Activated CD4-positive, alpha-beta T cell treated with anti-CD3 and anti-CD28 coated beads for 24 hours (primary cell): ENCODE data around the gene LIM2.

Source experiments
- DNase-seq, 2 donors: peaks; one replicate each; pipeline ENCODE4 v3.0.0-alpha.2; 2020; ENCODE audit warnings: low read depth in 2 of 2

The LIM2 gene

DNA sequence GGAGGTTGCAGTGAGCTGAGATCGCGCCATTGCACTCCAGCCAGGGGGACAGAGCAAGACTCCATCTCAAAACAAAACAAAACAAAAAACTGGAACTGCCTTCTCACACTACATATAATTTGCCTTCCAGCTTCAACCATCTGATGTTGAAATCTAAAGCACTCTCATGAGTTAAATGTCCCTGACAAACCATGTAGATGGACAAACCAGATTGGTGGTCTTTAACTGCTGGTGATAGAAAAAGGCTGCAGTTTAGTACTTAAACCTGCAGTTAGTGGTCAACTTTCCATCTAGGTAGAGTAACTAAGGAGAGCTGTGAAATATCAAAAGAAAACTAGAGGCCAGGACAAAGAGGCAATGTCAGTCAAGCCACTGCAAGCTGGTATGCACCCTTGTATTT lies 8.4 kb upstream of the LIM2 start:
- no peak for DNase-seq

DNA sequence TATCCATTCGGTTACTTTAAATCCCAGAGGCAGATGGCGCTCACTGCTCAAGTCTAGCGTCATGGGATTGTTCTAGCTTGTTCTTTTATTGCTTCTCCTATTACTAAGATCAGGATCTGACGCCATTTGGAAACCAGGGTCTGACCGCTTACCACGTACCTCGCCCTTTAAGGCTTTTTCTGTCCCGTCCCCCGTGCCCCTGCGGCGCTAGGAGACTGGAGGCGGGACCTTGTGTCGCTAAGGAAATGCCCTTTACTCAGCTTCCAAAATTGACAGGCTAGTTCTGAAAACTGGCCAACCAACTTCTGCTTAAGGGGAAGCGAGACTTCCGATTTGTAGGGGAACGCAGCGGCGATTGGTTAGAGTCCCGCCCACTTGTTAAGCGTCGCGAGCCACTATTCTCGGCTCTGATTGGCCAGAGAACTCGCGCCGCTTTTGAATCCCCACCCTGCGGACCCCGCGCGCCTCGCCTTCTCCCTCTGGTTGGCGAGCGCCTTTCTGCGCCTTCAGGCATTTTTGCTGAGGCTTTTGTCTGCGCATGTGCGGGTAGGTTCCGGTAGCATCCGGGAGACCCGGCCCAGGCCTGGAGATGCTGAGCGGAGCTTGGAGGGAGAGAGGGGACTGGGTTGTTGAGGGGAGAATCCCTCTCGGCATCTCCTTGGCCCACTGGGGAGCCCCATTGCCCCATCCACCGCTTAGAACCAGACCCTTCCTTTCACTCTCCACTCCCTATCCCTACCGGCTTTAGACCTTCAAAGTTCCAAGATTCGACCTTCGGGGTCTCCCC lies 6.5 kb upstream of the LIM2 start:
- peak; percentile 76 to 90 for DNase-seq

DNA sequence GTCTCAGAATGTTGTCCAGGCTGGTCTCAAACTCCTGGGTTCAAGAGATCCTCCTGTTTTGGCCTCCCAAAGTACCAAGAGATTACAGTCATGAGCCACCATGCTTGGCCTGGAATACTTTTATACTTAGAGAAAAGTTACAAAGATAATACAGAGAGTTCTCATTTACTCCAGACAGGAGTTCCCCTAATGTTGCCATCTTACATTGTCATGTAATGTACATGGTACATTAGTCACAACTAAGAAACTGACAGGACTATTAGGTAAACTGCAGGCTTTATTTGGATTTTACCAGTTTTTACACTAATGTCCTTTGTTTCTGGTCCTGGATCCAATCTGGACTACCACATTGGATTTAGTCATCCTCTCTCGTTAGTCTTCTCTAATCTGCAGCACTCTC lies 4.9 kb upstream of the LIM2 start:
- DNase-seq: no peak

DNA sequence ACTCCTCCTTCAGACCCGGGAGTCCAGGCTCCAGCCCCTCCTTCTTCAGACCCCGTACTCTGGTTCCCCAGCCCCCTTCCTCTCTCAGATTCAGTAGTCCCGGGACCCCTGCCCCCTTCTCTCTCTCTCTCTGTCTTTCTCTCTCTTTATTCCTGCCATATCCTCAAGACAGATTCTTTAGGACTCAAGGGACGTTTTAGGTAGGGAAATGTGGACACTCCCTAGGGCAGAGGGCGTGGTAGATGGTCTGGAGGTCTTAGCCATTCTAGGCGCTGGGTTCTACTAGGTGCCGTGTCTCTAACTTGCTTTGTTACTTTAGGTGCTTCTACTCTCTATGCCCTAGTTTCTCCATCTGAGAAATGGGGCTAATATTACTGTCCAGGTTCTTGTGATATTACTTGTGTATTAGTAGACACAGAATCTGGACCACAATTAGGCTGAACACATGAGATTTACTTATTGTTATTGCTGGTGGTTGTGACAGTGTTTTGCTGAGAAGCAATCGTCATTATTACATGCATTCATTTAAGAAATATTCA lies 3.4 kb upstream of the LIM2 start:
- DNase-seq: no peak

DNA sequence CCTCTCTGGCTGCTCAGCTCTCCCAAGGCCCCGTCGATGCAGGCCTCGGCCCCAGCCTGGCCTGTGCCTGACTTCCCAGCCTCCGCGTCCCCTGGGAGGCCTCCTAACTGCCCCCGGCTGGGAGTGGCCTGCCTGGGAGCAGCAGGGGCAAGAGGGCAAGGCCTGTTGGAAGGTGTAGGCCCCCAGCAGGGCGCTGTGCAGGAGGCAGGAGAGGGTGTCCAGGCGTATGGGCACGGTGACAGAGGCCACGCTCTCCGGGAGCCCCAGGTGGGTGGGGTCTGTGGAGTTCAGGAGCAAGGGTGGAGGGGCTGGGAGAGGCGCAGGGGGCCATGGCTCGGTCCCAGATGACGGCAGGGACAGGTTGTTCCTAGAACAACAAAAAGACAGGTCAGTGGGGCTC lies 1.4 kb upstream of the LIM2 start:
- DNase-seq: no peak

DNA sequence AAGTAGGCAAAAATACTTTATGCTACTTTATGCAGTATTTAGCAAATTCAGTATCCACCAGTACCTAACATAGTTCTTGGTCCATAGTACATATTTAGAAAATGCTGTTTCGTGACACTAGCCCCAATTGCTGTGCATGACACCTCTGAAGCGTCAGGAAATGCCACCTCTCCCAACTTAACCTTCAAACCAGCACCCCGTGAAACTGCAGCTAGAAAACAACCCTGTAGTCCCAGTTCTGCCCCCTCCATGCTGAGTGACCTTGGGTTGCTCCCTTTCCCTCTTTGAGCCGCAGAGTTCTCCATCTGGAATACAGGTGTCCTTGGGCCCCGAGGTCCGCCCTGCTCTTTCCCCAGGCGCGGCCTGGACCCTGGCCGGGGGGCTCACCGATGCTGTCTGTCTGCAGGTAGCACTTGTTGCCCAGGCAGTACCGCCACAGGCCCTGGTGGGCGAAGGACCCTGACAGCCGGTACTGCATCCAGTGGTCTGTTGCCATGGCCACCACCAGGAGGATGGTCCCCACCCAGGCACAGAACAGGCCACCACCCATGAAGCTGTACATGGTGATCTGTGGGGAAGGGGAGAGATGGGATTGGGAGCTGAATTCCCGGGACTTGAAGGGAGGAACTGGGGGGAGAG lies 773 bp downstream of the LIM2 start:
- no peak for DNase-seq

DNA sequence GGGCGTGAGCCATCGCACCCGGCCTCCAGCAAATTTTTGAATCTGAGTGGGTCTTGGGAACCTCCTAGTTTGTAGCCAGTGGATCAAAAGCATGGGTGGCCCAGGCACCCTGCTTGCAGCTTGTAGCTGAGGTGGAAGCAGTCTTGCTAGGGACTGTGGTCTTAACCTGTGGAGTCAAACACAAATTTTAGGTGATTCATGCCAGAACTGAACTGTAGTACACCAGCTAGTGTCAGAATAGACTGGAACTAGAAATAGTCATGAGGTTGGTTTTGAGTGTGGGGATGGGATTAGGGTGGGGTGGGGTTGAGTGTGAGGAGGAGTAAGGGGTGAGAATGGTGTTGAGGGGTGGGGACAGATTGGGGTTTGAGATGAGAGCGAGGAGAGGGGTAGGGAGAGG lies 5.8 kb downstream of the LIM2 start:
- DNase-seq: no peak

DNA sequence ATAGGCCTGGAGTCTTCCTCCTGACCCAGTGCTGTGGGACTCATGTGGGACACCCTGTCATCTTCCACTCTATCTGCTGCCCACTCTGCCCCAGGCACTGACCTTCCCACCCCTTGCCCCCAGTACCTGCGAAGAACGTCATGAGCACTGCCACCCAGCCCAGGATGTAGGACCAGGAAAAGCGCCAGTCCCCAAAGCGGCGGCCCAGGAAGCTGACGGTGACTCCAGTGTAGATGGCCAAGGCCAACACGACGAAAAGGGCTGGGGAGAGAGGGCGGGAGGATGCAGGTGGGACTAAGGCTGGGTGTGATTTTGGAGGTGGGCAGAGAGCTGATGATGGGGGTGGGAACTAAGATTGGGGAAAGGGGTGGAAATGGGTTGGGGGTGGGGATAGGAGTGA lies 7.4 kb downstream of the LIM2 start:
- DNase-seq: no peak

DNA sequence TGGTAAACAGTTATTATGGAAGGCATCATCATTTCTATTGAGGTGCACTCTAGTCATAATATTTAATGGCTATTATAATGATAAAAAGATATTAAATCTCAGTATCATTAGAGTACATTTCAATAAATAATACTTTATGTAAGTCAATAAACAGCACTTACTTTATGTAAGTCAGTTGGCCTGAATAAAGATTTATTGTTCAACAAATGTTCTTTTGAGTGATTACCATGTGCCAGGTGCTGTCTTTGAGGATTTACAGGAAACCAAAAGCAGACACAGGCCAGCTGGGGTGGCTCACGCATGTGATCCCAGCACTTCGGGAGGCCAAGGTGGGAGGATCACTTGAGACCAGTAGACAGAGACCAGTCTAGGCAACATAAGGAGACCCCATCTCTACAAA lies 10.4 kb downstream of the LIM2 start:
- no peak for DNase-seq

DNA sequence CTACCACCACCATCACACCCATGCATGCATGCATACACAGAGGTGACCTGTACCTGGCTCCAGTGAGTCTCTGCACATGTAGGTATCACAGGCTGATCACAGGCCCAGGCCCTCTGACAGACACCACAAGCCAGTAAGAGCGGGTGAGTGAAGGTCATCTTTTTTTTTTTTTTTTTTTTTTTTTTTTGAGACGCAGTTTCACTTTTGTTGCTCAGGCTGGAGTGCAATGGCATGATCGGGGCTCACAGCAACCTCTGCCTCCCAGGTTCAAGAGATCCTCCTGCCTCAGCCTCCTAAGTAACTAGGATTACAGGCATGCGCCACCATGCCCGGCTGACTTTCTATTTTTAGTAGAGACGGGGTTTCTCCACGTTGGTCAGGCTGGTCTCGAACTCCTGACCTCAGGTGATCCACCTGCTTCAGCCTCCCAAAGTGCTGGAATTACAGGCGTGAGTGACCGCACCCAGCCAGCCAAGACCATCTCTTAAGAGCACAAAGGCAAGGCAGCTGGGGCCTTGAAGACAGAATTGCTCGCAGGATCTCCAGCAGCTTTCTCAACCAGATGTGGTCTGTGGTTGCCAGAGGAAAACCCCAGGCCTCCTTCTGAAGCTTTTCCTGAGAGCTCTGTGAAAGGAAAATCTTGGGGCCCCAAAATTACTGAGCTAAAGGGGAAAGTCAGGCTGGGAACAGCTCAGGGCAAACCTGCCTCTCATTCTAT lies 12.1 kb downstream of the LIM2 start:
- peak in 1 of 2 donors; percentile 51 for DNase-seq

DNA sequence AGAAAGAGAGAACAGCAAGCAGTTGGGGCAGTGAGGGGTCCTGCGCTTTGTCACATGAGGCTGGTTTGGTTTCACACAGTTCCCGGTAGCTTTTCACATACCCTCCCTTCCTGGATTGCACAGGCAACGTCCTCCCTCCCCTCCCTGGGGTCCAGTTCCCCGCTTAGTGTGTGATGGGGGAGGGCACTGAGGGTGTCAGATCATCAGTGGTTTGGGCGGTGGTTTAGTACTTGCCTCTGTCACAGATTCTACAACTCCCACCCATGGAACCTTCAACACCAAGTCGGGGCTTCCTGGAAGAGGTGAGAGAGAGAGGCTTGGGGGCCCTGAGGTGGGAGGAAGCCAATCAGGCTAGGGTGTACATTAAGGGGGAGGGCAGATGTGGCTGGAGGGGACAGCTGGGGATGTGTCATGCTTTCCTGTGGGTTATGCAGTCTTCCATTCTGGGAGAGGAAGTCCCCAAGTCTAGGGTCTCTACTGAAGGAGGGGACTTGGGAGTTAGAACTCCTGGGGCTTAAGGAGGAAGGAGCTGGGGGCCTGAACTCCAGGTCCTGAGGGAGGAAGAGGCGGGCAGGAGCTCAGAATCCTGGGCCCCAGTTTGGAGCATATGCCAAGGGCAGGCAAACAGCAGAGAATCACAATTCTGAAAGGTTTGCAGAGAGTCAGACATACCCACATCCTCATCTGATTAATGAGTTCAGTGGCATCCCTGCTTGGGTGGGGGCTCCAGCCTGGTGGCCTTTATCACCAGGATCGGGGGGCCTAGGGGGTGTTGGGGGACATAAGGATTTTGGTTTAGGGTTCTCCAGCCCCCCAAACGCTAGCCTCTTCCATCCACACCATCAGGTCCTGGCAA lies 14.9 kb downstream of the LIM2 start, which contains the start of gene NKG7:
NKG7 (minus strand) TSS at position 6 of the 856 bp plus-strand sequence. CDS start 119 bp downstream, outside the sequence.
- peak; percentile 63 to 64 for DNase-seq

DNA sequence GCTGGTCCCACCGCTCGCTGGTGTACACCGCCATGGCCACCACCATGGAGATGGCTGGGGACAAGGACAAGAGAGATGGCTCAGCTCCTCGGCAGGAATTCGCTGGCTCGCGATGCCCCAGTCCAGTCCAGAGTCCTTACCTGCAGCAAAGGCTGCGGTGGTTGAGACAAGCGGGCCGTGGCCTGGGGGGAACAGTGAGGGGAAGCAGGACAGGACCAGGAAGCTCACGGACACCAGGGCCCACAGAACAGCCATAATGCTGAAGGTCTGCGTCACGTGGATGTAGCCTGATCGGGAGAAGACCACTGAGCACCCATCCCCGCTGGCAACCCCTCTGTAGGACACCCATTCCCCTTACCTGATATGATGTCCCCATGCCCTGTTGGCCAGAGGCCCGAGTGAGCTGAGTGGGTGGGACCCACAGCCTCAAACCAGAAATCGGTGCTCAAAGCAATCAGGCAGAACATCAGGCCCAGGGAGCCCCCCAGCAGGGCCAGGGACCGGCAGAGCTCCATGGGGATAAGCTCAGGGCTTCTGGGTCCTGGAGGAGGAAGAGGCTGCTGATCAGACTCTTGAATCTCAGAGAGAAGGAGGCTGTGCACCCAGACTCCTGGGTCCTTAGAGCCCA lies 15.6 kb downstream of the LIM2 start:
- no peak for DNase-seq

DNA sequence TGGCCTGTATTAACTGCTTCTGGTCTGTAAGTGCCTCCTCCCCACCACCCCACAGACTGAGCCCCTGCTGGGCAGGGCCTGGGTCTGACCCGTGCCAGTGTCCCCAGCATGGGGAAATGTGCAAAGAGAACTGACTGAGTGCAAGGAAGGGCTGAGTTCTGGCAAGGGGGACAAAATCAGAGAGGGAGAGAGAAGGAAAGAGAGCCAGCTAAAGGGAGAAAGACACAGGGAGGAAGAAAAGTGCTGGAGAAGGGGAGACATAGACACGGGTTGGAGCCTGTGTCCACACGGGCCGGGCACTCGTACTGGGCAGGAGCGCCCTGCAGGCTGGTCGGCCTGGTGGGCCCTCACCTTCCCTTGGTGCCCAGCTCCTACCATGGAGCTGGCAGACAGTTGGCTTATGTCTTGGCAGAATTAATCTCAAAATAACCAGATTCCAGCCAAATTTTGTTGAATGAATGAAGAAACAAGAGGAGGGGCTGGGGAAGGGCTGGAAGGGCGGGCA lies 16.5 kb downstream of the LIM2 start:
- DNase-seq: no peak

DNA sequence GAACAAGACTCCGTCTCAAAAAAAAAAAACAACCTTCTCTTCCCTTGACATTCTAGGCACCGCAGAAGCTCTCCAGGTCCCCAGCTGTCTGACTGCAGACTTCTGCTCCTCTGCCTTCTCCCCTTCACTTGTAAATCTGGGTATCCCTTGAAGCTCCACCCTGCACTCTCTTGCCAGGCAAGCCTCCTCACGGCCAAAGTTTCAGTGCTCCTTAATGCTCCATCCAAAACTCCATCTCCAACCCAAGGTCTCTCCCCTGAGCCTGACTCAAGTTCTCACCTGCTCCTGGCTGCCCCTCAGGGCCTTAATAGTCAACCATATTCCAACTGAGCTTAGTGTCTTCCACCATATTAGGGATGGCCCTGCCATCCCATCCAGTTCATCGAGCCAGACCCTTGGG lies 17.5 kb downstream of the LIM2 start:
- no peak for DNase-seq

DNA sequence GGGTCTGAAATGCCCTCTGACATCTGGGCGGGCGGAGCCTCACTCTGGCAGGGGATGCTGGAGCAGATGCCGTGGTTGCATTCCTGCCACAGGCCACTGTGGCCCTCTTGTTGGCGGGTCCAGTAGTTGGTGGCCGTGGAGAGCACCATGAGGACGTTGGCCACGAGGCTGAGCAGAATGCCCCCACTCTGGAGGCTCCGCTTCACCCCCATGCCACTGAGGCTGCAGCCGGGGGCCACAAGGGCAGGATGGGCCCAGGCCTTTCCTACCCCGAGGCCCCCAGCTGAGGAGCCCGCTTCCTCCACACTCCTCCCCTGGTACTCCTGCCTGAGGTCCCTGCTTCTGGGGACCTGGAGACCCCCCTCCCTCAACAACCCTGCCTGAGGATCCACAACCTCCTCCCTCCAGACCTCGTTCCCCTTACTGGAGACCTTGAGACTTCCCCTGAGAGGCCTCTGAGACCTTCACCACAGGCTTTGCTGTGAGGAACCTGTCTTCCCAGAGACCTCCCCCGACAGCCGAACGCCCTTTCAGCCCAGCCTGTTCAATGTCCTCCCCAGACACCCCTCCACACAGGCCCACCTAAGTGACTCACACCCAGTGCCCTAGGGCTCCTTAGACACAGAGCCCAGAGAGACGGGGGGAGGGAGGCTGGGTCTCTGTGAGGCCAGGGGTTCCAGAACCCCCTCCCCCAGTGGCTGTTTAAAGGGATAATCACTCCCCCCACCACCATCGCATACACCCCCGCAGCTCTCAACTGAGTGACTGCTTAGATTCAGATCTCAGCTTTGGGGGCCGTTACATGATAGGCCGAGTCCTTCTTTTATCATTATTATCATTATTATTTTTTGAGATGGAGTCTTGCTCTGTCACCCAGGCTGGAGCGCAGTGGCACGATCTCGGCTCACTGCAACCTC lies 19.1 kb downstream of the LIM2 start, which contains the start of gene CLDND2:
CLDND2 (minus strand) TSS at position 638 of the 917 bp plus-strand sequence; CDS start at position 212, 426 bp downstream.
- no peak for DNase-seq

DNA sequence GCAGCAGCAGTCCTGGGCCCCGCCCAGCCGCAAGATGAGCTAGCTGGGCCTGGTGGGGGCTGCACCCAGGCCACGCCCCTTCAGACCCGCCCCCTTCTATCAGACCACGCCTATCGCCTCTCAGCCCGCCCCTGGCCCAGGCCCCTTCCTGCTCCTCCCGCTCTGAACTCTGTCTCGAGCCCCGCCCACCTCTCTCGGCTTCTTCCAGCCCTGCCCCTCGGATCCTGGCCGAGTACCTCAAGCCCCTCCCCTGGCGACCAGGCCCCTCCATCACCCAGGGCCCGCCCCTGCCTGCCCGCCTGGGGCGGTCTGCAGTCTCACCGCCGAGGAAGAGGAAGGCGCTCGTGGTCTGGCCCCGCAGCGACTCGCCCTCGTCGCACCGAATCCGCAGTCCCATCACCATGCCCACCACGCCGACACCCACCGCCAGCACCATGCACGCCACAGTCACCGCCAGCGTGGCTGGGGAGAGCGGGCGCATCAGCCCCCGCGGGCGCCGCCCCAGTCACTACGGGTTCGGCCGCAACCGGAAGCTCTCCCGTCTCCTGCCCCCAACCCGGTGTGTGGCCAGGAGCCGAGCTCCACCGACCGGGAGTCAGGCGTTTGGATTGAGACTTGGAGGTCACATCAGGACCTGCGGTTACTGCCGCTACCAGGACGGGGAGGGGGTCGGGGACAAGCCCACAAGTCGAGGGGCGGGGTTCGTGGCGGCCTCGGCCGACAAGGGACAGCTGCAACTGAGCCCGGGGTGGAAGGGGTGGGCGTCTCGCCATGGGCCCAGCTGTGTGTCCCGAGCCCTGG lies 20.0 kb downstream of the LIM2 start:
- DNase-seq: peak; percentile 98 to 99

DNA sequence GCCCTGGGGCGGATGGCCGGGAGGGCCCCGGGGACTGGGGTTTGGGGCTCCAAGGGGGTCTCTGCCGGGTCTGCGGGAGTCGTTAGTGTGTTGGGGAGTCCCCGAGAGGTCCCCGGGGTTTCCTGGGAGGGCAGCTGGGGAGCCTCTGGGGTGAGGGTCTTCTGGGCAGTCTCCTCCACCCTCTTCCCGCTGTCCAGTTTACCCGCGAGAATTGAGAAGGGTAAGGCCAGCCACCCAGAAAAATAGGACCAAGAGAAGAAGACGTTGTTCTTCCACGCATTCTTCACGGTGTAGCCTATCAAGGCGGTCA lies 20.6 kb downstream of the LIM2 start:
- no peak for DNase-seq

DNA sequence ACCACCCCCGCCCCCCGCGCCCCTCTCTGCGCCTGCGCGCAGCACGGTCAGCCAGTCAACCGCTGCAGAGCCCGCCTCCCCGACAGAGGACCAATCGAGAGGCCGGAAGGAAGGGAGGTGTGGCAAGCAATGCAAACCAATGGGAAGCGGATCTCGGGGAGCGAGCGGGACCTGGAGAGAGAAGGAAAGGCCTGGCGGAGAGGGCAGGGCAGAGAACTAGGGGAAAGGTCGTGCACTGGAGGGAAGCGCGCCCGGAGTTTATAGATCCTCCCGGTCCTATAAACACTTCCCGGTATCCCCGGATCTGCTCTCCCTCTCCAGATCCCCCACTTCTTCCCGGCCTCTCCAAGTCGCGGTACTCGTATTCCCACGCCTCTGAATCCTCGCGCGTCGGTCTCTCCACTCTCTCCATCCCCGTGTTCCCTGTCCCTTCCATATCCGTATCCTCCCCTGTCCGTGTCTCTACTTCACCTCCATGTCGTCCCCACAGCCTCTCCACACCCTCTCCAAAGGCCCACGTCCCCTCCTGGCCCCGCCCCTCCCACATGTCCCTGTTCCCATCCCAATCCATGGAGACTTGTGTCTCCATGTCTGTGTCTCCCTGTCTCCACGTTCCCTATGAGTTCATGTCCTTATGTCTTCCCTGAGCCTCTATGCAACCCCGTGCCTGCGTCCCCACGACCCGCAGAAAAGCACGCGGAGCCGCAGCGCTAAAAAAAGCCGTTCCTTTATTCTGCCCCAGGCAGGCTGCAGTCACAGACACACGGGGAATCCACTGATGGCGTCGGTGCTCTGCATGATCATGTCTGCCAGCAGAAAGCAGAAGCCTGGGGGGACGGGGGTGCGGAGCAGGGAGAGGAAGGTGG lies 21.2 kb downstream of the LIM2 start:
- peak; percentile 90 to 91 for DNase-seq
